ENCODE data around the gene EXOSC2.

The EXOSC2 gene

GRCh38 chr9:130703501-130703900, 9.9 kb downstream of the EXOSC2 start:
- no peak overlapping the region for H3K27ac ChIP-seq (ENCODE audit: insufficient read depth in 1 of 2, low read depth in 1 of 2, low read length in 2 of 2, poor library complexity in 1 of 2, severe bottlenecking in 2 of 2)
- H3K4me1 ChIP-seq (ENCODE audit: control extremely low read depth in 1 of 4, control insufficient read depth in 4 of 4, insufficient read depth in 4 of 4, low read length in 3 of 4), result peaks cover 0 to 4% (median 0%) of the 10 kb centered on the region in 4 experiments
- H3K9me3 ChIP-seq (ENCODE audit: control extremely low read depth in 1 of 5, control insufficient read depth in 4 of 5, insufficient read depth in 2 of 5, low read depth in 1 of 5, low read length in 4 of 5), result no peaks in the 10 kb centered on the region
- ChIA-PET CTCF (interaction anchor here (1.5 to 14.5 kb wide), 3 partner anchors 19 to 162 kb away, joined by 3 to 249 read pairs (median 15); no protein-coding TSS in a partner anchor), POLR2A (interaction anchor here (0.6 kb wide), 1 partner anchor 381 kb away, joined by 3 read pairs; no protein-coding TSS in a partner anchor)
- WGBS (ENCODE audit: insufficient coverage), result 100% methylated on average over 6 of the region's 7 CpGs
- no peak overlapping the region for H3K4me3 ChIP-seq (ENCODE audit: control insufficient read depth in 1 of 7, extremely low read depth in 1 of 7, insufficient read depth in 4 of 7, low read depth in 2 of 7, low read length in 6 of 7)
- H3K36me3 ChIP-seq (ENCODE audit: control insufficient read depth in 4 of 4, insufficient read depth in 4 of 4, low read length in 3 of 4), result peaks cover 22 to 64% (median 49%) of the 10 kb centered on the region in 4 experiments
- no peaks in the 10 kb centered on the region for H3K27me3 ChIP-seq (replicated peaks in 2 of 5; ENCODE audit: control insufficient read depth in 4 of 5, insufficient read depth in 5 of 5, low read length in 4 of 5)
- no peak for DNase-seq

- no peak overlapping the region for H3K4me3 ChIP-seq (ENCODE audit: control insufficient read depth in 1 of 7, extremely low read depth in 1 of 7, insufficient read depth in 4 of 7, low read depth in 2 of 7, low read length in 6 of 7)
- POLR2A ChIA-PET, result no interaction called here
- no peaks in the 10 kb centered on the region for H3K9me3 ChIP-seq (ENCODE audit: control extremely low read depth in 1 of 5, control insufficient read depth in 4 of 5, insufficient read depth in 2 of 5, low read depth in 1 of 5, low read length in 4 of 5)
- H3K36me3 ChIP-seq (ENCODE audit: control insufficient read depth in 4 of 4, insufficient read depth in 4 of 4, low read length in 3 of 4), result peaks cover 5 to 32% (median 21%) of the 10 kb centered on the region in 4 experiments
- 81% methylated on average over 6 of the region's 9 CpGs for WGBS (ENCODE audit: insufficient coverage)
- CTCF ChIA-PET, result interaction anchor here (0.7 to 14.5 kb wide), 20 partner anchors 8 to 290 kb away, joined by 3 to 249 read pairs (median 4); partner anchors contain the start of gene EXOSC2
- H3K4me1 ChIP-seq (ENCODE audit: control extremely low read depth in 1 of 4, control insufficient read depth in 4 of 4, insufficient read depth in 4 of 4, low read length in 3 of 4), result peaks cover 0 to 3% (median 0%) of the 10 kb centered on the region in 4 experiments
- H3K27ac ChIP-seq (ENCODE audit: insufficient read depth in 1 of 2, low read depth in 1 of 2, low read length in 2 of 2, poor library complexity in 1 of 2, severe bottlenecking in 2 of 2), result no peak overlapping the region
- peak; percentile 79 to 87 (median 83) for DNase-seq
- no peaks in the 10 kb centered on the region for H3K27me3 ChIP-seq (replicated peaks in 2 of 5; ENCODE audit: control insufficient read depth in 4 of 5, insufficient read depth in 5 of 5, low read length in 4 of 5)
Observed at GRCh38 chr9:130707225-130707976, 13.8 kb downstream of the EXOSC2 start.

GRCh38 chr9:130710822-130711352, 17.3 kb downstream of the EXOSC2 start:
- 97% methylated on average over 5 of the region's 8 CpGs for WGBS (ENCODE audit: insufficient coverage)
- Histone ChIP-seq H3K27me3 (replicated peaks in 2 of 5; ENCODE audit: control insufficient read depth in 4 of 5, insufficient read depth in 5 of 5, low read length in 4 of 5) (no peaks in the 10 kb centered on the region), H3K9me3 (ENCODE audit: control extremely low read depth in 1 of 5, control insufficient read depth in 4 of 5, insufficient read depth in 2 of 5, low read depth in 1 of 5, low read length in 4 of 5) (no peaks in the 10 kb centered on the region), H3K36me3 (ENCODE audit: control insufficient read depth in 4 of 4, insufficient read depth in 4 of 4, low read length in 3 of 4) (peaks cover 0 to 6% (median 3%) of the 10 kb centered on the region in 4 experiments), H3K4me3 (ENCODE audit: control insufficient read depth in 1 of 7, extremely low read depth in 1 of 7, insufficient read depth in 4 of 7, low read depth in 2 of 7, low read length in 6 of 7) (no peak overlapping the region), H3K27ac (ENCODE audit: insufficient read depth in 1 of 2, low read depth in 1 of 2, low read length in 2 of 2, poor library complexity in 1 of 2, severe bottlenecking in 2 of 2) (no peak overlapping the region), H3K4me1 (ENCODE audit: control extremely low read depth in 1 of 4, control insufficient read depth in 4 of 4, insufficient read depth in 4 of 4, low read length in 3 of 4) (peaks cover 15 to 26% (median 20%) of the 10 kb centered on the region in 4 experiments)
- no peak for DNase-seq
- ChIA-PET CTCF (interaction anchor here (1.3 to 14.5 kb wide), 3 partner anchors 11 to 155 kb away, joined by 3 to 249 read pairs (median 30); no protein-coding TSS in a partner anchor), POLR2A (no interaction called here)

- 91% methylated on average over 7 of the region's 8 CpGs for WGBS (ENCODE audit: insufficient coverage)
- DNase-seq, result no peak
- no peak overlapping the region for H3K4me3 ChIP-seq (ENCODE audit: control insufficient read depth in 1 of 7, extremely low read depth in 1 of 7, insufficient read depth in 4 of 7, low read depth in 2 of 7, low read length in 6 of 7)
- ChIA-PET CTCF (interaction anchor here (6.2 to 14.5 kb wide), 2 partner anchors 12 to 154 kb away, joined by 30 to 249 read pairs; no protein-coding TSS in a partner anchor), POLR2A (no interaction called here)
- no peaks in the 10 kb centered on the region for H3K27me3 ChIP-seq (replicated peaks in 2 of 5; ENCODE audit: control insufficient read depth in 4 of 5, insufficient read depth in 5 of 5, low read length in 4 of 5)
- H3K36me3 ChIP-seq (ENCODE audit: control insufficient read depth in 4 of 4, insufficient read depth in 4 of 4, low read length in 3 of 4), result peaks cover 0 to under 1% (median under 1%) of the 10 kb centered on the region in 4 experiments
- no peak overlapping the region for H3K27ac ChIP-seq (ENCODE audit: insufficient read depth in 1 of 2, low read depth in 1 of 2, low read length in 2 of 2, poor library complexity in 1 of 2, severe bottlenecking in 2 of 2)
- H3K9me3 ChIP-seq (ENCODE audit: control extremely low read depth in 1 of 5, control insufficient read depth in 4 of 5, insufficient read depth in 2 of 5, low read depth in 1 of 5, low read length in 4 of 5), result no peaks in the 10 kb centered on the region
- peaks cover 15 to 26% (median 20%) of the 10 kb centered on the region in 4 experiments for H3K4me1 ChIP-seq (ENCODE audit: control extremely low read depth in 1 of 4, control insufficient read depth in 4 of 4, insufficient read depth in 4 of 4, low read length in 3 of 4)
Observed at GRCh38 chr9:130711469-130711868, 17.9 kb downstream of the EXOSC2 start.

GRCh38 chr9:130712564-130713285, 19.1 kb downstream of the EXOSC2 start:
- H3K4me1 ChIP-seq (ENCODE audit: control extremely low read depth in 1 of 4, control insufficient read depth in 4 of 4, insufficient read depth in 4 of 4, low read length in 3 of 4), result peaks cover 15 to 26% (median 20%) of the 10 kb centered on the region in 4 experiments
- no peaks in the 10 kb centered on the region for H3K27me3 ChIP-seq (replicated peaks in 2 of 5; ENCODE audit: control insufficient read depth in 4 of 5, insufficient read depth in 5 of 5, low read length in 4 of 5)
- 0% methylated on average over 52 of the region's 68 CpGs for WGBS (ENCODE audit: insufficient coverage)
- H3K9me3 ChIP-seq (ENCODE audit: control extremely low read depth in 1 of 5, control insufficient read depth in 4 of 5, insufficient read depth in 2 of 5, low read depth in 1 of 5, low read length in 4 of 5), result no peaks in the 10 kb centered on the region
- ChIA-PET CTCF (interaction anchor here (0.7 to 2.3 kb wide), 10 partner anchors 11 to 334 kb away, joined by 3 to 7 read pairs (median 3); no protein-coding TSS in a partner anchor), POLR2A (interaction anchor here (0.6 kb wide), 1 partner anchor 31 kb away, joined by 3 read pairs; no protein-coding TSS in a partner anchor)
- no peaks in the 10 kb centered on the region for H3K36me3 ChIP-seq (ENCODE audit: control insufficient read depth in 4 of 4, insufficient read depth in 4 of 4, low read length in 3 of 4)
- peak overlapping the region; percentile 96 to 97 for H3K27ac ChIP-seq (ENCODE audit: insufficient read depth in 1 of 2, low read depth in 1 of 2, low read length in 2 of 2, poor library complexity in 1 of 2, severe bottlenecking in 2 of 2)
- peak overlapping the region; percentile 81 to 93 (median 89) for H3K4me3 ChIP-seq (ENCODE audit: control insufficient read depth in 1 of 7, extremely low read depth in 1 of 7, insufficient read depth in 4 of 7, low read depth in 2 of 7, low read length in 6 of 7)
- peak; percentile 97 to 98 (median 97) for DNase-seq

- no peaks in the 10 kb centered on the region for H3K27me3 ChIP-seq (replicated peaks in 2 of 5; ENCODE audit: control insufficient read depth in 4 of 5, insufficient read depth in 5 of 5, low read length in 4 of 5)
- CTCF ChIA-PET, result interaction anchor here (0.7 to 2.3 kb wide), 11 partner anchors 12 to 333 kb away, joined by 3 to 7 read pairs (median 3); no protein-coding TSS in a partner anchor
- WGBS (ENCODE audit: insufficient coverage), result 0% methylated on average over 31 of the region's 37 CpGs
- POLR2A ChIA-PET, result interaction anchor here (0.6 kb wide), 1 partner anchor 30 kb away, joined by 3 read pairs; no protein-coding TSS in a partner anchor
- peaks cover 15 to 26% (median 20%) of the 10 kb centered on the region in 4 experiments for H3K4me1 ChIP-seq (ENCODE audit: control extremely low read depth in 1 of 4, control insufficient read depth in 4 of 4, insufficient read depth in 4 of 4, low read length in 3 of 4)
- no peaks in the 10 kb centered on the region for H3K36me3 ChIP-seq (ENCODE audit: control insufficient read depth in 4 of 4, insufficient read depth in 4 of 4, low read length in 3 of 4)
- peak in 1 of 3 donors; percentile 21 for DNase-seq
- no peaks in the 10 kb centered on the region for H3K9me3 ChIP-seq (ENCODE audit: control extremely low read depth in 1 of 5, control insufficient read depth in 4 of 5, insufficient read depth in 2 of 5, low read depth in 1 of 5, low read length in 4 of 5)
- H3K27ac ChIP-seq (ENCODE audit: insufficient read depth in 1 of 2, low read depth in 1 of 2, low read length in 2 of 2, poor library complexity in 1 of 2, severe bottlenecking in 2 of 2), result peak overlapping the region; percentile 96 to 97
- peak overlapping the region; percentile 81 to 93 (median 89) for H3K4me3 ChIP-seq (ENCODE audit: control insufficient read depth in 1 of 7, extremely low read depth in 1 of 7, insufficient read depth in 4 of 7, low read depth in 2 of 7, low read length in 6 of 7)
Observed at GRCh38 chr9:130713286-130713960, 19.8 kb downstream of the EXOSC2 start.

All from common myeloid progenitor, CD34-positive (primary cell).